ENCODE data around the gene GNG11.

DNA sequence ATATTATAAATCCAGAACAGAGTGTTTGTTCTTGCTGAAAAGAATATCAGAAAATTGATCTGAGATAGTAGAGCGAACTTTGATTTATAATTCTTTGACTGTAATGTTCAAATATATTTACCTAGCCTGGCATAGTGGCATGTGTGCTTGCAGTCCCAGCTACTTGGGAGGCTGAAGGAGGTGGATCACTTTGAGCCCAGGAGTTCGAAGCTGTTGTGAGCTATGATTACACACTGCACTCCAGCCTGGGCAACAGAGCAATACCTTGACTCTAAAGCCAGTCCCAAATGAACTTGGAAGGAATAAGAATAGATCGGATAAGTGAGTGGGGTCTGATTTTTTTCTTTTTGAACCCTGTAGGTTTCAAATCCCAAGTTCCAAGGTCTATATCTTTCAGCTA, 23.5 kb downstream of the GNG11 start:
- TF ChIP-seq YY1 (IDR thresholded peaks at IDR 0.05; ENCODE audit: insufficient read depth, insufficient replicate concordance, low read depth, low read length), result no peak
- no peak for TF ChIP-seq BRCA1 (CRISPR knock-in tag; IDR thresholded peaks at IDR 0.05)
- no peak for TF ChIP-seq FOXA1 (IDR thresholded peaks at IDR 0.05)
- no peak for TF ChIP-seq FOXA1 (CRISPR knock-in tag; IDR thresholded peaks at IDR 0.05)
- TF ChIP-seq, protein P1, sequence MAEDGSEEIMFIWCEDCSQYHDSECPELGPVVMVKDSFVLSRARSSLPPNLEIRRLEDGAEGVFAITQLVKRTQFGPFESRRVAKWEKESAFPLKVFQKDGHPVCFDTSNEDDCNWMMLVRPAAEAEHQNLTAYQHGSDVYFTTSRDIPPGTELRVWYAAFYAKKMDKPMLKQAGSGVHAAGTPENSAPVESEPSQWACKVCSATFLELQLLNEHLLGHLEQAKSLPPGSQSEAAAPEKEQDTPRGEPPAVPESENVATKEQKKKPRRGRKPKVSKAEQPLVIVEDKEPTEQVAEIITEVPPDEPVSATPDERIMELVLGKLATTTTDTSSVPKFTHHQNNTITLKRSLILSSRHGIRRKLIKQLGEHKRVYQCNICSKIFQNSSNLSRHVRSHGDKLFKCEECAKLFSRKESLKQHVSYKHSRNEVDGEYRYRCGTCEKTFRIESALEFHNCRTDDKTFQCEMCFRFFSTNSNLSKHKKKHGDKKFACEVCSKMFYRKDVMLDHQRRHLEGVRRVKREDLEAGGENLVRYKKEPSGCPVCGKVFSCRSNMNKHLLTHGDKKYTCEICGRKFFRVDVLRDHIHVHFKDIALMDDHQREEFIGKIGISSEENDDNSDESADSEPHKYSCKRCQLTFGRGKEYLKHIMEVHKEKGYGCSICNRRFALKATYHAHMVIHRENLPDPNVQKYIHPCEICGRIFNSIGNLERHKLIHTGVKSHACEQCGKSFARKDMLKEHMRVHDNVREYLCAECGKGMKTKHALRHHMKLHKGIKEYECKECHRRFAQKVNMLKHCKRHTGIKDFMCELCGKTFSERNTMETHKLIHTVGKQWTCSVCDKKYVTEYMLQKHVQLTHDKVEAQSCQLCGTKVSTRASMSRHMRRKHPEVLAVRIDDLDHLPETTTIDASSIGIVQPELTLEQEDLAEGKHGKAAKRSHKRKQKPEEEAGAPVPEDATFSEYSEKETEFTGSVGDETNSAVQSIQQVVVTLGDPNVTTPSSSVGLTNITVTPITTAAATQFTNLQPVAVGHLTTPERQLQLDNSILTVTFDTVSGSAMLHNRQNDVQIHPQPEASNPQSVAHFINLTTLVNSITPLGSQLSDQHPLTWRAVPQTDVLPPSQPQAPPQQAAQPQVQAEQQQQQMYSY (CRISPR knock-in tag; IDR thresholded peaks at IDR 0.05), result no peak
